Urinary bladder (tissue), 4 donors: ENCODE results near the gene BATF3. TPM values are rescaled to one million over a fixed set of nuclear protein-coding genes. Genes with fewer than 3 reads are reported as not detected.
"Not testable (repeated sequence)": the region's sequence is repeated elsewhere in the genome, so short reads cannot be mapped to it uniquely, and the experiment has no call there.

ENCODE experiments used
- DNase-seq: peaks from one replicate; pipeline ENCODE4 v3.0.0-alpha.2; 2015; ENCODE audit errors: extremely low spot score
- H3K27ac ChIP-seq: one replicate; pipeline ENCODE4 v1.5.1; 2013; ENCODE audit warnings: low read depth, mild to moderate bottlenecking, moderate library complexity
- H3K36me3 ChIP-seq: one replicate; pipeline ENCODE4 v1.6.1; 2013; ENCODE audit warnings: mild to moderate bottlenecking, moderate library complexity; ENCODE audit not compliant: insufficient read depth
- H3K4me1 ChIP-seq: one replicate; pipeline ENCODE4 v1.6.1; 2013; ENCODE audit warnings: mild to moderate bottlenecking, moderate library complexity; ENCODE audit not compliant: insufficient read depth
- H3K4me3 ChIP-seq: one replicate; pipeline ENCODE4 v1.5.1; 2013; ENCODE audit warnings: low read depth, low read length
- WGBS: extraction: QIAGEN DNeasy Blood & Tissue Kit; methylation state at CpG from one replicate; pipeline ENCODE4 v1.1.7; 2013; 5-methylcytosine and 5-hydroxymethylcytosine counted together
- polyA plus RNA-seq: library from polyadenylated mRNA; stranded (reverse); fragments of 200-250 nt; gene quantifications from one replicate; pipeline ENCODE4 v1.2.3, GENCODE V29; 2013
- total RNA-seq: library from RNA; depleted of rRNA; stranded (reverse); fragments of >200 nt; gene quantifications from one replicate; pipeline ENCODE4 v1.2.3, GENCODE V29; 2014
- donor health status: healthy with polysubstance abuse.
- donor health status: healthy.

BATF3 gene
- total and polyA plus RNA-seq, 2 donors: 2.3 to 3.7 TPM

DNA sequence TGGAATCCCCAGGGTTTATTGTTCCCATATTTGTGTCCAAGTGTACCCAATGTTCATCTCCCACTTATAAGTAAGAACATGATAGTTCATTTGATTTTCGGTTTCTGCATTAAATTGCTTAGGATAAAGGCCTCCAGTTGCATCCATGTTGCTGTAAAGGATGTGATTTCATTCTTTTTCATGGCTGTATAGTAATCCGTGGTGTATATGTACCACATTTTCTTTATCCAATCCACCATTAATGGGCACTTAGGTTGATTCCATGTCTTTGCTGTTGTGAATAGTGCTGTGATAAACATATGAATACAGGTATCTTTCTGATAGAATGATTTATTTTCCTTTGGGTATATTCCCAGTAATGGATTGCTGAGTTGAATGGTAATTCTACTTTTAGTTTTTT is 20.0 kb upstream of the BATF3 start:
- H3K4me3 ChIP-seq: no peak overlapping the region
- no peak overlapping the region for H3K27ac ChIP-seq
- WGBS: 92% methylated on average over 2 of the region's 2 CpGs
- no peaks in the 10 kb centered on the region for H3K36me3 ChIP-seq
- no peaks in the 10 kb centered on the region for H3K4me1 ChIP-seq
- DNase-seq: no peak

DNA sequence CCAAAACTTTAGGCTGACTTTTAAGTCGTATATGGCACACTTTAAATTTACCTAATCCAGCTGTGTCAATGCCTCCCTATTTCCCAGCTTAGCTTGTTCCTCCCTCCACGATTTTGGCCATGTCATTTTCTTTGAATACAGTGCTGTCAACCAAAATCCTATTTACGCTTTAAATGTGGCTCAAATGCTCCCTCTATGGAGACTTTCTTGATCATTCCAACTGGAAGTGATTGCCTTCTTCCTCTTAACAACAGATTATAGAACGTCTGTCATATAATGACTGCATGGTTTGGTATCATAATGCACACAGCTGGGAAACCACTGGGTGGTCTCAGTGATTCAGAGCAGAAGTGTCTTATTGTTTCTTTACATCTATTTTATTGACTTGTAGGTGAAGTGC is 18.9 kb upstream of the BATF3 start:
- 39% methylated on average over 4 of the region's 4 CpGs for WGBS
- Histone ChIP-seq H3K4me3 (no peak overlapping the region), H3K27ac (no peak overlapping the region), H3K36me3 (no peaks in the 10 kb centered on the region), H3K4me1 (no peaks in the 10 kb centered on the region)
- no peak for DNase-seq

DNA sequence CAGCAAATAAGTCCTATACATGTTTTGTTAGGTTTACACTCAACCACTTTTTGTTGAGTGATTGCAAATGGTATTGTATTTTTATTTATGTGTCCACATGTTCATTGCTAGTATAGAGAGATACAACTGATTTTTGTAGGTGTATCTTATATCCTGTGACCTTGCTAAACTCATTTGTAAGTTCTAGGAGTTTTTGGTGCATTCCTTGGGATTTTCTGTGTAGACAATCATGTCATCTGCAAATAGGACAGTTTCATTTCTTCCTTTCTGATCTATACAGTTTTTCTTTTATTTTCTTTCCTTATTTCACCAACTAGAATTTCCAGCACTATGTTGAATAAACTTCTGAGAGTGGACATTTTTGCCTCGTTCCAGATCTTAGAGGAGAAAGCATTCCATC is 16.5 kb upstream of the BATF3 start:
- DNase-seq: no peak
- Histone ChIP-seq H3K4me1 (no peaks in the 10 kb centered on the region), H3K27ac (no peak overlapping the region), H3K4me3 (no peak overlapping the region), H3K36me3 (no peaks in the 10 kb centered on the region)
- 45% methylated on average over 1 of the region's 1 CpG for WGBS

DNA sequence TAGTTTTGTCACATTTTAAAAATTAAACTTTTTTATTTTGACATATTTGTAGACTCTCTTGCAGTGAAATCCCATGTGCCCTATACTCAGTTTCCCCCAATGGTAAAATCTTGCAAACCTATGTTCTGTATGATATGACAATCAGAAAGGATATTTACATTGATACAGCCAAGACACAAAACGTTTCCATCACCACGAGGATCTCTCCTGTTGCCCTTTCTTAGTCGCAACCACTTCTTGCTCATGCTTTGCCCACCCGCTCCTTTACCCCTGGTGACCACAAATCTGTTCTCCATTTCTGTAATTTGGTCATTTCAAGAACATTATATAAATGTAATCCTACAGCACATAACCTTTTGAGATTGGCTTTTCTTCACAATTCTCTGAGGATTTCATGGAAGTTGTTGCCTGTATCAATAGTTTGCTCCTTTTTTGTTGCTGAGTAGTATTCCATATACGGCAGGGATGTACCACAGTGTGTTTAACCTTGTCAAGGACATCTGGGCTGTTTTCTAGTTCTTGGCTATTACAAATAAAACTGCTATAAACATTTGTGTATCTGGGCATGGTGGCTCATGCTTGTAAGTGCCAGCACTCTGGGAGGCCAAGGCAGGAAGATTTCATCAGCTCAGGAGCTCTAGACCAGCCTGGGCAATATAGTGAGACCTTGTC is 14.0 kb upstream of the BATF3 start:
- WGBS: 83% methylated on average over 5 of the region's 5 CpGs
- Histone ChIP-seq H3K4me1 (no peaks in the 10 kb centered on the region), H3K27ac (no peak overlapping the region), H3K4me3 (no peak overlapping the region), H3K36me3 (no peaks in the 10 kb centered on the region)
- no peak for DNase-seq

DNA sequence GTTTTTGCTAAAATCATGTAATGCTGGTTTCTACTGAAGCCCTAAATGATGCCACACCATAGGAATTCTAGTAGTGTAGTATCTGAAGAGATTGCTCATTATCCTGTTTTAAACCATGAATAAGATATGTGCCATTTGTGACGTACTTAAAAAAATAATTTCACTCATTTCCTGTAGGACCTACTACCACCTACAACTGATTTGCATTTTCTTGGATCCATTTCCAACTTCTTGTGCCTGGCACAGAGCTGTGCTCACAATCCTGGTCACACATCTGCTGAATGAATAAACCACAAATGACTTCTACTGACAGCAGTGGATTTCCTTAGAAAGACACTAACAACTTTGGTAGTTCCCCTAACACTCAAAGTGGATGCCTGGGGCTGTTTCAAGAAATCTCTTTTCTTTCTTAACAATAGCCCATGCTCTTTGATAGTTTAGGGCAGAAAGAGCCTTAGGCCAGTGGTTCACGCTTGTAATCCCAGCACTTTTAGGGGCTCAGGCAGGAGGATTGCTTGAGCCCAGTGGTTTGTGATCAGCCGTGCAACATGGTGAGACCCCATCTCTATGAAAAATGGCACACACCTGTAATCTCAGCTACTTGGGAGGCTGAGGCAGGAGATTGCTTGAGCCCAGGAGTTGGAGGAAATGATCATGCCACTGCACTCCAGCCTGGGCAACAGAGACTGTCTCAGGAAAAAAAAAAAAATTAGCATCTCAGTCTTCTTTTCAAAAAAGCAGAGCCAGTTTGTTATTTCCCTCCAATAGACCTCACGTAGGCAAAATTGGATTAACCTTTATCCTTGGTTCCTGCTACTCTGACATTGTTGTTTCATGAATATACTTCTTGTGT is 13.0 kb upstream of the BATF3 start:
- Histone ChIP-seq H3K27ac (no peak overlapping the region), H3K36me3 (no peaks in the 10 kb centered on the region), H3K4me1 (no peaks in the 10 kb centered on the region), H3K4me3 (no peak overlapping the region)
- 81% methylated on average over 4 of the region's 4 CpGs for WGBS
- DNase-seq: no peak

DNA sequence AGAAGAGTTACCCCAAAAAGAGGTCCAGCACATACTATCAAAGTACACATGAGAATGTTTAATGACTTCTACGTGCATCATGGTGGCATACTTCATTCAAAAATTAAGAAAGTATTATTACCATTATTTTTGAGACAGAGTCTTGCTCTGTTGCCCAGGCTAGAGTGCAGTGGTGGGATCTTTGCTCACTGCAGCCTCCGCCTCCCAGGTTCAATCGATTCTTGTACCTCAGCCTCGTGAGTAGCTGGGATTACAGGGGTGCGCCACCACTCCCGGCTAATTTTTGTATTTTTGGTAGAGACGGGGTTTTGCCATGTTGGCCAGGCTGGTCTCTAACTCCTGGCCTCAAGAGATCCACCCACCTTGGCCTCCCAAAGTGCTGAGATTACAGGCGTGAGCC is 12.3 kb upstream of the BATF3 start:
- H3K4me1 ChIP-seq, H3K4me3 ChIP-seq, H3K36me3 ChIP-seq, H3K27ac ChIP-seq, DNase-seq: not testable (repeated sequence)
- WGBS: 97% methylated on average over 8 of the region's 8 CpGs

DNA sequence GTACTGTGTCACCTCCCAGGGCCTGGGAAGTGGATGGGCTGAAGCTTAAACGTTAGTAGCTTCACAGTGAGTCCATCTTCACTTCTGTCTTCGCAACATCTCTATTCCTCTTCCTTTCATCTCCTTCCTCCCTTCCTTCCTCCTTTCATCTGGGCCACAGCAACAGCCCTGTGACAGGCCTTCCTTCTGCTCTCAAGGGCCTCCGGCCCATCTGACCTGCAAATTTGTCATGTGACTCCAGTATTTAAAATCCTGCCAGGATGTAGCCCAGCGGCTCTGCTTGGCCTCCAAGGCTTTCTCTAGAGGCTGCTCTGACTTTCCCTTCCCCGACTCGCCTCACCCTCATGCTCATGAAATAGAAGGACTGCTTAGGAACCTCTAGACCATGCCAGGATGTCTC is 10.9 kb upstream of the BATF3 start:
- 70% methylated on average over 6 of the region's 6 CpGs for WGBS

DNA sequence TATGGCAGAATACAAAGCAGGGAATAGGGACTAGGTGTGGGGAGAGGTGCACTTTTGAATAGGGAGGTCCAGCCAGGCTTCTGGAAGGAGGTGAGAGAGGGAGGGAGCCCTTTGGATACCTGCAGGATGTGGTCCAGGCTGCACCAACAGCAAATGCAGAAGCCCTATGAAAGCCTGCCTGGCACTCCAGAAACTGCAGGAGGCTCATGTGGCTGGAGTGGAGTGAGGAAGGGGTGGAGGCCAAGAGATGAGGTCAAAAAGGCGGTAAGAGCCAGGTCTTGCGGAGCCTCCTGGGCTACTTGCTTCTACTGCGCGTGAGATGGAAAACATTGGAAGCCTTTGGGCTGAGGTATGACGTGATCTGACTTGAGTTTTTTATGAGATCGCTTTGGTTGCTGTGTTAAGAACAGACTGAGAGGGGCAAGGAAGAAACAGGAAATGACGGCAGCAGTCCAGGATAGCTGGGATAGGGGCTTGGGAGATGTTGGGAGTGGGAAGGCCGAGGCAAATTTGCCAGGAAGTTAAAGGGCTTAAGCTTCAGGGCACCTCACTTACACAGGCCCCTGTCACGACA is 4.4 kb upstream of the BATF3 start:
- no peaks in the 10 kb centered on the region for H3K4me1 ChIP-seq
- no peak overlapping the region for H3K4me3 ChIP-seq
- no peaks in the 10 kb centered on the region for H3K36me3 ChIP-seq
- WGBS: 73% methylated on average over 9 of the region's 9 CpGs
- no peak overlapping the region for H3K27ac ChIP-seq
- DNase-seq: no peak

More for the DNA sequence above, 10.9 kb upstream of the BATF3 start:
- no peak overlapping the region for H3K27ac ChIP-seq
- H3K4me1 ChIP-seq: no peaks in the 10 kb centered on the region
- no peaks in the 10 kb centered on the region for H3K36me3 ChIP-seq
- H3K4me3 ChIP-seq: no peak overlapping the region
- no peak for DNase-seq

DNA sequence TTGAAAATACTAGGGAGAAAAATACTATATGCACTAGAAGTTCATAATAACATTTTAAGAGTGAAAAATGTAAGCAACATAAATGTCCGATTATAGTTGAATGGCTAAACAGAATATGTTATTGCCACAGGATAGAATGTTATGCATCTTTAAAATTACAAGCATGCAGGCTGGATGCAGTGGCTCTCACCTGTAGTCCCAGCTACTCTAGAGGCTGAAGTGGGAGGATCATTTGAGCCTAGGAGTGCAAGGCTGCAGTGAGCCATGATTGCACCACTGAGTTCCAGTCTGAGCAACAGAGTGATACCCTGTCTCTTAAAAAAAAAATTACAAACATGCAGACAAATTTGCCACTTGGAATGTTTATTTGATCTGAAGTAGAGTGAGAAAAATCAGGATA is 3.0 kb upstream of the BATF3 start:
- Histone ChIP-seq H3K4me3 (no peak overlapping the region), H3K4me1 (no peaks in the 10 kb centered on the region), H3K36me3 (no peaks in the 10 kb centered on the region), H3K27ac (no peak overlapping the region)
- 58% methylated on average over 1 of the region's 1 CpG for WGBS
- no peak for DNase-seq

DNA sequence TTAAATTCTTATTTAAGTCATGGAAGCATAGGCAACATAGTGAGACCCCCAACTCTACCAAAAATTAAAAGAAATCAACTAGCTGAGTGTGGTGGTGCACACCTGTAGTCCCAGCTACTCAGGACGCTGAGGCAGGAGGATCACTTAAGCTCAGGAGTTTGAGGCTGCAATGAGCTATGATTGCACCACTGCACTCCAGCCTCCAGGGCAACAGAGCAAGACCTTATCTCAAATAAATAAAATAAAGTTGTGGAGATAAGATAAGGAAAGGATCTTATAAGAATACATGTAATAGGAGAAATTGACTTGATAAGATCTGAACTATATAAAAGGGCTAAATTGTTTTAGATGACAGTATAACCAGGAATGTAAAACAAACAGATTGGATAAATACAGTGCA is 2.3 kb upstream of the BATF3 start:
- Histone ChIP-seq H3K4me1 (no peaks in the 10 kb centered on the region), H3K36me3 (no peaks in the 10 kb centered on the region), H3K27ac (no peak overlapping the region), H3K4me3 (no peak overlapping the region)
- WGBS: 49% methylated on average over 1 of the region's 1 CpG
- no peak for DNase-seq

DNA sequence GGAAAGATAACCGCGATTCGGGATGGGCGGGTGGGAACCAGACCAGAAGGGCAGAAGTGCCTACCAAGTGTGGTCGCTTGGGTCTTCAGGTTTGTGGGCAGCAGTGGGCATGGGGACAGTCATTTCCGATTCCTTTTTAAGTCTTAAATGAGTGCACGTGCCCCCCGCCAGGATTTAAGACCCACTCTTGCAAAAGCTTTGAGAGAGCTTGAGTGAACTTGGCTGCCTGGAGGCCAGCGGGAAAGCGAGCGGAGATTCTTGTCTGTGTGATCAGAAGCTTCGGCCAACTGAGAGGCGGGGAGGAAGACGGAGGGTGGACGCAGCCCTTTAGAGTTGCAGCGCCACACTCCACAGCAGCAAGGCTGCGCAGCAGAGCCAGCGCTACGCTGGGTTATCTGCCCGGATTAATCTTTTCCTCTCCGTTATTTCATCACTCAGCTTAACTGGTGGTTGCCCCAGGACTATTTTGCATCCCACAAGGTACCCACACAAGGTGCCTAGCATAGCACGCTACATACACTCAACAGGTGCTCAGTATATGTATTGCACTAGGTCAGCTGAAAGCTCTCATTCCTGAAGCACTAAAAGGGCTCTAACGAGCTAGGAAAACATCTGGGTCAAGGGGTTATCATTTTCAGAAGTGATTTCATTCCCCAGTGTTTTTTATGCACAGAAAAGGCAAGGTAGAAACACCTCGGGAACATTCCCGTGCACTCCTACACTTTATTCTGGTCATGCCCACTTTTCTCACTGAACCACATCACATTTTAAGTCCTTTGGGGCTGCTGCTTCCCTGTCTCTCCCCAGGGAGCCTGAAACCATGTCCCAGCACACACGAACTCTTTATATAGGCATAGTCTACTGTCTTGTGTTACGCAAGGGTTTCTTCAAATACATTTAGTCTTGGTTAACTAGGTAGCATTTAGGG is 1.5 kb upstream of the BATF3 start:
- Histone ChIP-seq H3K4me3 (no peak overlapping the region), H3K27ac (no peak overlapping the region), H3K4me1 (no peaks in the 10 kb centered on the region), H3K36me3 (no peaks in the 10 kb centered on the region)
- peak; percentile 28 for DNase-seq
- 8% methylated on average over 27 of the region's 27 CpGs for WGBS

DNA sequence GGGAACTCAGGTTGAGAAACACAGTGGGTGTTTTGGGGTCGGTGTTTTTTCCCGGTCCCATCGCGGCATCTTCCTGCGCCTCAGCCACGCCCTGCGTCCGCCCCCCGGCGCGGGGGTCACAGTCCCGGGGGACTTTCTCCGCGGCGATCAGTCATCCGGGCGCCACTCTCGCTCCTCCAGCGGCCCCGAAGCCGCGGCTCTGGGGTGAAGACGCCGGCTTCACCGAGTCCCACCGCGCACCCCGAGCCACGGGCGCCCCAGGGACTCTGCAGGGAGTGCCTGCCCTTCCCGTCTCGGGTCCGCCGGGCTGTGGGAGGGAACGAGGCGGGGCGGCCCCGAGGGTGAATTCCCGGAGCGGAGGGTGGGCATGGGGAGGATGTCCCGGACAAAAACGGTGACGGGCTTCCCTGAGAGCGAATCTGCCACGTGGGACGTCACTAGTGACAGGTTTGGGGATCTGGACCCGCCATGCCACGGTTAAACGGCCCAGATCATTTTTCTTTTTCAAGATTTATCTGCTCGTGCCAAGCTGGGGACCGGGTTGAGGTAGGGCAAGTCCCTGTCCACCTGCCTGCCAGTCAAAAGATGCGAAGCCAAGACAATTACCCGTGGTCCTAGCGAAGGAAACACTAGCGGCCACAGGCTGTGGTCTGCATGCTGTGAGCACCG is 717 bp upstream of the BATF3 start:
- WGBS: under 1% methylated on average over 56 of the region's 56 CpGs
- H3K4me3 ChIP-seq: peak overlapping the region; percentile 51
- H3K4me1 ChIP-seq: no peaks in the 10 kb centered on the region
- no peaks in the 10 kb centered on the region for H3K36me3 ChIP-seq
- H3K27ac ChIP-seq: no peak overlapping the region
- no peak for DNase-seq

DNA sequence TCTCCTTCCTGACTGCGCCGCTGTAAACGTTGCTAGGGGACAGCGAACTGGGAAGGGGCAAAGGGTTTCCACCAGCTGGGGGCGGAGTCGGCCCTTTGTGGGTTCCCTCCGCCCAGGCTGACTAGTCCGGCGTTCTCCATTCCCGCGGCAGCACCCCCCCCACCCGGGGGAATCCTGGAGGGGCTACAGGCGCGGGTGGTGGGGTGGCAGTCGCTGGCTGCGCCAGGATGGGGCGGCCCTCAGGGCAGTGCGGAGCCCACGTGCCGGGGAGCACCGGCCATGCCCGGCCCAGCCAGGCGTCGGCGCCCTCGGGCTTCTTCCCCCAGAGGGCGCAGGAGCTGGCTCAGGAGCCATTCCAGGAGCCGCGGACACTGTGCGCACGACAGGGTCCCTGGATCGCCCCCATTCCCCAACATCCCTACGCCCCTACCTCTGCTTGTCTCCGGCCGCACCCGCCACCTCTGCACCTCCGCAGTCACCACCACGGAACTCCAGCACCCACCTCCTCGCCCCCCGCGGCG is 476 bp downstream of the BATF3 start:
- 2% methylated on average over 42 of the region's 42 CpGs for WGBS
- no peak overlapping the region for H3K27ac ChIP-seq
- no peak for DNase-seq
- peak overlapping the region; percentile 51 for H3K4me3 ChIP-seq
- H3K36me3 ChIP-seq: no peaks in the 10 kb centered on the region
- H3K4me1 ChIP-seq: no peaks in the 10 kb centered on the region
